ENCODE results near the gene PRELID1. TPM values are rescaled to one million over a fixed set of nuclear protein-coding genes. Genes with fewer than 3 reads are reported as not detected.
A peak's percentile ranks its signal among the peaks of the same experiment; 100 is the strongest.
"Not testable (repeated sequence)": the region's sequence is repeated elsewhere in the genome, so short reads cannot be mapped to it uniquely, and the experiment has no call there.

The PRELID1 gene, protein sequence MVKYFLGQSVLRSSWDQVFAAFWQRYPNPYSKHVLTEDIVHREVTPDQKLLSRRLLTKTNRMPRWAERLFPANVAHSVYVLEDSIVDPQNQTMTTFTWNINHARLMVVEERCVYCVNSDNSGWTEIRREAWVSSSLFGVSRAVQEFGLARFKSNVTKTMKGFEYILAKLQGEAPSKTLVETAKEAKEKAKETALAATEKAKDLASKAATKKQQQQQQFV
- total RNA-seq, result 90.8 TPM
- polyA plus RNA-seq (ENCODE audit: insufficient read depth, low read depth, low replicate concordance), result 351 TPM
- long read RNA-seq, donor 1, transcript PRELID1-201 (5 exons, 1,261 nt), result major isoform, 76 of 94 reads
- long read RNA-seq, donor 1, partial matches to known transcripts, result 15 of 94 reads
- long read RNA-seq, donor 1, other reads (novel, unspliced or antisense), result 0 of 94 reads
- long read RNA-seq, donor 2, transcript PRELID1-201 (5 exons, 1,261 nt), result major isoform, 83 of 134 reads
- long read RNA-seq, donor 2, partial matches to known transcripts, result 47 of 134 reads
- long read RNA-seq, donor 2, other reads (novel, unspliced or antisense), result 0 of 134 reads
- long read RNA-seq, donor 3, transcript PRELID1-201 (5 exons, 1,261 nt), result major isoform, 111 of 180 reads
- long read RNA-seq, donor 3, partial matches to known transcripts, result 68 of 180 reads
- long read RNA-seq, donor 3, other reads (novel, unspliced or antisense), result 0 of 180 reads
- long read RNA-seq, donor 4, transcript PRELID1-201 (5 exons, 1,261 nt), result major isoform, 84 of 100 reads
- long read RNA-seq, donor 4, partial matches to known transcripts, result 16 of 100 reads
- long read RNA-seq, donor 4, other reads (novel, unspliced or antisense), result 0 of 100 reads
- long read RNA-seq, donor 5, transcript PRELID1-201 (5 exons, 1,261 nt), result major isoform, 7 of 8 reads
- long read RNA-seq, donor 5, partial matches to known transcripts, result 0 of 8 reads
- long read RNA-seq, donor 5, other reads (novel, unspliced or antisense), result 0 of 8 reads
- long read RNA-seq, donor 6, transcript PRELID1-201 (5 exons, 1,261 nt), result major isoform, 23 of 49 reads
- long read RNA-seq, donor 6, partial matches to known transcripts, result 26 of 49 reads
- long read RNA-seq, donor 6, other reads (novel, unspliced or antisense), result 0 of 49 reads
- long read RNA-seq, donor 7, transcript PRELID1-201 (5 exons, 1,261 nt), result major isoform, 141 of 149 reads
- long read RNA-seq, donor 7, partial matches to known transcripts, result 7 of 149 reads
- long read RNA-seq, donor 7, other reads (novel, unspliced or antisense), result 1 of 149 reads
- long read RNA-seq, donor 8, transcript PRELID1-201 (5 exons, 1,261 nt), result major isoform, 74 of 105 reads
- long read RNA-seq, donor 8, partial matches to known transcripts, result 29 of 105 reads
- long read RNA-seq, donor 8, other reads (novel, unspliced or antisense), result 0 of 105 reads
- long read RNA-seq, donor 9, transcript PRELID1-201 (5 exons, 1,261 nt), result major isoform, 71 of 88 reads
- long read RNA-seq, donor 9, partial matches to known transcripts, result 16 of 88 reads
- long read RNA-seq, donor 9, other reads (novel, unspliced or antisense), result 0 of 88 reads
- long read RNA-seq, donor 10, transcript PRELID1-201 (5 exons, 1,261 nt), result major isoform, 67 of 95 reads
- long read RNA-seq, donor 10, partial matches to known transcripts, result 26 of 95 reads
- long read RNA-seq, donor 10, other reads (novel, unspliced or antisense), result 0 of 95 reads

DNA sequence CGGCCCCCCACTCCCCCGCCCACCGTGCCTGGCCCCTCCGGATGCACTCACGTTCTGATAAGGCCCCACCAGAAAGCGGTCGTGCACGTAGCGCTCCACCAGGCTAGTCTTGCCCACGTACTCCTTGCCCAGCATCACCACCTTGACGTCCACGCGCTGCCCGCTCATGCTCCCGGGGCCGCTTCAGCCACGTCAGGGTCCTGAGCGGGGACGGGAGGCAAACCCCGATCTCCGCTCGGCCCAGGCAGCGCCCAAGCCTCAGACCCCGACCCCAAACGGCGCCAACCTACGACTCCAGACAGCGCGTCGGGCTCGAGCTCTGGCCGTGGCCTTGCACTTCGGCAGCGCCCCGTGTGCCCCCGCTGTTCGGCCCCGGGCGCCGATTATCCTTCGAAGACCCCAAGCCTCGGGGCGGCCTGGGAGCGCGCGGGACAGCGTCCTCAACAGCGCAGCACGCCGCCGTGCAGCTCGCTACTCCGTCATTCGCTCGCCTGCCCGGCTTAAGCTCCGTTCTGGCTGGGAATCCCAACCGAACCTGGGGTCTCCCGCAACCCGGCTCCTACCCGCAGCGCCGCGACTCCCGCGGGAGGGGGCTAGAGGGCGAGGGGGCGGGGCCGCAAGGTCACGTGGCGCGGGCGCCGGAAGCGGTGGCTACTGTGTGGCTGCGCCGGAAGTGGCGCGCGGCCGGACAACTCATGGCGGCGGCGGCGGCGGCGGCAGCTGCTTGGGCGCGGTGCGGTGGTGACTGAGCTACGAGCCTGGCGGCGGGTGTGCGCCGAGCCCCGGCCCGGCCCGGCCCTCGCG, at the start of gene PRELID1, which contains the start of gene RAB24:
PRELID1 (plus strand) TSS at position 679 of the 804 bp plus-strand sequence. CDS start 187 bp downstream, outside the sequence.
RAB24 (minus strand) TSS at position 599 of the 804 bp plus-strand sequence; CDS start at position 168, 431 bp downstream.
- Histone ChIP-seq H3K4me1 (ENCODE audit: control insufficient read depth in 2 of 3, insufficient read depth in 2 of 3, low read depth in 1 of 3, low read length in 3 of 3) (peaks cover 0 to 29% (median 4%) of the 10 kb centered on the region in 3 donors), H3K4me3 (ENCODE audit: low read length in 3 of 3) (peak within 1 kb of the TSS; percentile 80 to 84 (median 83)), H3K9me3 (ENCODE audit: control insufficient read depth in 2 of 3, insufficient read depth in 1 of 3, low read length in 3 of 3) (no peaks in the 10 kb centered on the region), H3K27me3 (ENCODE audit: control insufficient read depth, insufficient read depth, low read length) (no peaks in the 10 kb centered on the region), H3K9ac (ENCODE audit: low read length in 3 of 3) (peak within 1 kb of the TSS; percentile 63 to 71 (median 67)), H3K27ac (ENCODE audit: low read depth in 2 of 2, low read length in 2 of 2) (peak within 1 kb of the TSS; percentile 76 to 80), H3K36me3 (ENCODE audit: control insufficient read depth in 2 of 3, insufficient read depth in 3 of 3, low read length in 3 of 3) (peaks cover 0 to 27% (median 13%) of the 10 kb centered on the region in 3 donors)
- FAIRE-seq, result no peak
- intact Hi-C loops (cut with DNase I), result no loop called here
- peak; percentile 36 for TF ChIP-seq CTCF (IDR thresholded peaks at IDR 0.05; ENCODE audit: borderline replicate concordance, extremely low read depth, insufficient read depth)
- peak; percentile 89 to 96 (median 93) for DNase-seq

DNA sequence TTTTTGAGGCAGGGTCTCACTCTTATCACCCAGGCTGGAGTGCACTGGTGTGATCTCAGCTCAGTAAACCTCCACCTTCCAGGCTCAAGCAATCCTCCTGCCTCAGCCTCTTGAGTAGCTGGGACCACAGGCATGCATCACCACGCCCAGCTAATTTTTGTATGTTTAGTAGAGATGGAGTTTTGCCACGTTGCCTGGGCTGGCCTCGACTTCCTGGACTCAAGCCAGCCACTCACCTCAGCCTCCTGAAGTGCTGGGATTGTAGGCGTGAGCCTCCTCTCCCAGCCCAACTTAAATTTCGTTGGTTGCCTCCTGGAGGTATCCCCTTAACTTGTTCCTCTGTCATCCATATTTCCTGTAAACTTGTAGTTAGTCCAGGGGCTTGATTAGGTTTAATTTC, 47.3 kb upstream of the PRELID1 start:
- no peak for TF ChIP-seq CTCF (IDR thresholded peaks at IDR 0.05; ENCODE audit: borderline replicate concordance, extremely low read depth, insufficient read depth)
- no peak for FAIRE-seq

DNA sequence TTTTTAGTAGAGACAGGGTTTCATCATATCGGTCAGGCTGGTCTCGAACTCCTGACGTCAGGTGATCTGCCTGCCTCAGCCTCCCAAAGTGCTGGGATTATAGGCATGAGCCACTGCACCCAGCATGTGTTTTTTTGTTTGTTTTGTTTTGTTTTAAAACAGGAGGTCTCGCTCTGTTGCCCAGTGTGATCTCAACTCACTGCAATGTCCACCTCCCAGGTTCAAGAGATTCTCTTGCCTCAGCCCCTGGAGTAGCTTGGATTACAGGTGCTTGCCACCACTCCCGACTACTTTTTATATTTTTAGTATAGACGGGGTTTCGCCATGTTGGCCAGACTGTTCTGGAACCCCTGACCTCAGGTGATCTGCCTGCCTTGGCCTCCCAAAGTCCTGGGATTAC, 44.9 kb upstream of the PRELID1 start:
- H3K9me3 ChIP-seq (ENCODE audit: control insufficient read depth in 2 of 3, insufficient read depth in 1 of 3, low read length in 3 of 3); H3K4me3 ChIP-seq (ENCODE audit: low read length in 3 of 3); H3K4me1 ChIP-seq (ENCODE audit: control insufficient read depth in 2 of 3, insufficient read depth in 2 of 3, low read depth in 1 of 3, low read length in 3 of 3); intact Hi-C loops (cut with DNase I); H3K27me3 ChIP-seq (ENCODE audit: control insufficient read depth, insufficient read depth, low read length); H3K36me3 ChIP-seq (ENCODE audit: control insufficient read depth in 2 of 3, insufficient read depth in 3 of 3, low read length in 3 of 3); H3K9ac ChIP-seq (ENCODE audit: low read length in 3 of 3); DNase-seq; H3K27ac ChIP-seq (ENCODE audit: low read depth in 2 of 2, low read length in 2 of 2); FAIRE-seq: not testable (repeated sequence)

More for the DNA sequence above, 47.3 kb upstream of the PRELID1 start:
- DNase-seq, result no peak
- intact Hi-C loops (cut with DNase I), result no loop called here
- Histone ChIP-seq H3K9me3 (ENCODE audit: control insufficient read depth in 2 of 3, insufficient read depth in 1 of 3, low read length in 3 of 3) (no peaks in the 10 kb centered on the region), H3K36me3 (ENCODE audit: control insufficient read depth in 2 of 3, insufficient read depth in 3 of 3, low read length in 3 of 3) (peaks cover 10 to 26% (median 17%) of the 10 kb centered on the region in 3 donors), H3K4me3 (ENCODE audit: low read length in 3 of 3) (no peak overlapping the region), H3K27me3 (ENCODE audit: control insufficient read depth, insufficient read depth, low read length) (no peaks in the 10 kb centered on the region), H3K9ac (ENCODE audit: low read length in 3 of 3) (no peak overlapping the region), H3K4me1 (ENCODE audit: control insufficient read depth in 2 of 3, insufficient read depth in 2 of 3, low read depth in 1 of 3, low read length in 3 of 3) (no peaks in the 10 kb centered on the region), H3K27ac (ENCODE audit: low read depth in 2 of 2, low read length in 2 of 2) (no peak overlapping the region)
